ENCODE measurements around the gene BCAS3.
A peak's percentile ranks its signal among the peaks of the same experiment; 100 is the strongest.
"Not testable (repeated sequence)": the region's sequence is repeated elsewhere in the genome, so short reads cannot be mapped to it uniquely, and the experiment has no call there.

The BCAS3 gene

DNA sequence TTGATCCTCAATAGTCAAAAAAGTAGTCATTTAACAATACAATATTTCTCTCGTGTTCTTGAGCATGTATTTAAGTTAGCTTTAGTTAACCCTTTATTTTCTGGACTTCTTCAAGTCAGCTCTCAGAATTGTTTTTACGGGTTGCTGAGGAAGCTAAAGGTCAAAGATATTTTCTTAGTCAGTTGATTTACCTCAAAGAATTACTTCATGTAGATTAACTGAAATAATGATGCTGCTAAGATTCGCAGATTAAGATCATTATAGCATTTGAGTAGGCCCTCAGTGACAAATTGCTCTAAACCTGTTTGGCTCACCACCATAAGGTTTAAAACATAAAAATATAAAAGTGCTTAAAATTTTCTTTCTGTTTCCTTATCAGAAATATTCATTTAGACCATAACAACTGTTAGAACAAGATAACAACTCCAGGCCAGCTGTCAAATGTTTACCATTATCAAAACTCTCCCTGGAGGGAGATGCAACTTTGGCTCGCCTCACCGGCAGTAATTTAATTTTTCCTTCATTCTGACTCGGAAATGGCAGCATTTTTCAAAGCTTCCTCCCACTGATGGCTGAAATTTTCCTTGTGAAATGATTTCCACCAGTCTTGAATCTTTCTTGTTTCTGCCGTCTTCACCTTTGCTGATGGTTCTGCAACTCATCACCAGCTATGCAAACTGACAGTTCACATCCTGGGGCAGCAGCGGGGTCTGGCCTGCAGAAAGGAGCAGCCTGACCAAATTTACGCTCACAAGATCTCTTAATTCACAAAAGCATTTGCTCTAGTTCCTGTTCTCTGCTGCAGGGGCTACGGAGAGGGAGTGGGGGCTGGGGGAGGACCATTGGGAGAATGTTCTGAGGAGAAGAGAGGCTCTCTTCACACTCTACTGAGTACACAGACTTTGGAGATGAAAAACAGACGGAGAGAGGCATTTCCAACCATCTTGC is 467.2 kb downstream of the BCAS3 start:
- DNase-seq (ENCODE audit: extremely low spot score) = no peak
- TF ChIP-seq L3MBTL2 (conservative IDR thresholded peaks at IDR 0.05) (no peak), SP1 (IDR thresholded peaks at IDR 0.05) (no peak), ELF4 (IDR thresholded peaks at IDR 0.05) (no peak), FOXM1 (IDR thresholded peaks at IDR 0.05; ENCODE audit: borderline replicate concordance) (no peak), ARNT (IDR thresholded peaks at IDR 0.05) (no peak), FOXK2 (IDR thresholded peaks at IDR 0.05) (no peak), NFRKB (IDR thresholded peaks at IDR 0.05) (no peak), BHLHE40 (IDR thresholded peaks at IDR 0.05; ENCODE audit: borderline replicate concordance) (no peak), ZNF384 (IDR thresholded peaks at IDR 0.05) (no peak), LEF1 (IDR thresholded peaks at IDR 0.05; ENCODE audit: borderline replicate concordance) (no peak)
- CTCF ChIA-PET = no interaction called here
- POLR2A ChIA-PET = no interaction called here

DNA sequence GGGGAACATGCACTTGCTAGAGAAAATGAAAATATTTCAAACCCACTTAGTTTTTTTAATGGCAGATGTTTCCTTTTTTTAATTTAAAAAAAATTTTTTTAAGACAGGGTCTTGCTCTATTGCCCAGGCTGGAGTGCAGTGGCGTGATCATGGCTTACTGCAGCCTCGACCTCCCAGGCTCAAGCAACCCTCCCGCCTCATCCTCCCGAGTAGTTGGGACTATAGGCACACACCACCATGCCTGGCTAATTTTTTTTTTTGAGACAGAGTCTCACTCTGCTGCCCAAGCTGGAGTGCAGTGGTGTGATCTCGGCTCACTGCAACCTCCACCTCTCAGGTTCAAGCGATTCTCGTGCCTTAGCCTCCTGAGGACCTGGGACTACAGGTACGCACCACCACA is 469.2 kb downstream of the BCAS3 start:
- POLR2A ChIA-PET, CTCF ChIA-PET: not testable (repeated sequence)

DNA sequence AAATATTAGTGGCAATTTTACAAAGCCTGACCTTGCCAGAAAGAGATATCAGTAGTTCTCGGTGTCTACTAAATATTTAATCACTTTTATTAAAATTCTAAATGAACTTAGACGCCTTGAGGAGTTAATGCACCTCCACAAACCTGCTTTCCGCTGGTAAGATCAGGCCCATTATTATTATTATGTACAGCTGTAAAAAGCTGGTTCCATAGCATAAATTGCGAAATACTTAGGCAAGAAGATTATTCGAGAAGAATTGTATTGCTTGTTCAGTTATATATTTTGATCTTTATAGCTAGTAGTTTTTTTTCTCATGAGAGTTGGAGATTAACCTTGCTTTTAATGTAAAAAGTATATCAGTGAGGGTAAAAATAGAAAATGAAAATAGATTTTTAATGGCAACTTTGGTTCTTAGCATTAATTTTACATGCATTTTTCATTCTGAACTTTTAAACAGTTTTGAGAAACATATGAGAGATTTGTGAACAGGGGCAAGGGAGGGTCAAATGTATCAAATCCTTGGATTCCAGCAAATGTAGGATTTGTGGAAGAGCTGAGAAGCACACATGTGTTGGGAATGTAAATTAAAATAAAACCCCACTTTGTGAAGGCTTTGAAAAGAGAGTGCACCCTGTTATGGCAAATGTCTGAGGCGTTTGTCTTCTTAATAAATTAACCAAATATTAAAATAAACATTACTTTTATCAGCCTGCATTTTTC is 471.6 kb downstream of the BCAS3 start:
- CTCF ChIA-PET = interaction anchor here (0.6 kb wide), 1 partner anchor 210 kb away, joined by 3 read pairs; no protein-coding TSS in a partner anchor
- POLR2A ChIA-PET = interaction anchor here (1.2 kb wide), 1 partner anchor 251 kb away, joined by 5 read pairs; the partner anchor contains the start of gene TBX2
- TF ChIP-seq LEF1 (IDR thresholded peaks at IDR 0.05; ENCODE audit: borderline replicate concordance) (no peak), TARDBP (IDR thresholded peaks at IDR 0.05) (no peak), ZNF384 (IDR thresholded peaks at IDR 0.05) (no peak), SUZ12 (IDR thresholded peaks at IDR 0.05) (no peak), HDGF (IDR thresholded peaks at IDR 0.05; ENCODE audit: borderline replicate concordance) (no peak), ARNT (IDR thresholded peaks at IDR 0.05) (no peak), CTBP1 (IDR thresholded peaks at IDR 0.05; ENCODE audit: borderline replicate concordance) (no peak), FOXA1 (IDR thresholded peaks at IDR 0.05) (no peak), FOXK2 (IDR thresholded peaks at IDR 0.05) (no peak), BHLHE40 (IDR thresholded peaks at IDR 0.05; ENCODE audit: borderline replicate concordance) (no peak), L3MBTL2 (conservative IDR thresholded peaks at IDR 0.05) (no peak), SP1 (IDR thresholded peaks at IDR 0.05) (no peak), ELF4 (IDR thresholded peaks at IDR 0.05) (no peak), FOXM1 (IDR thresholded peaks at IDR 0.05; ENCODE audit: borderline replicate concordance) (no peak), NFRKB (IDR thresholded peaks at IDR 0.05) (no peak)
- TF ChIP-seq, protein P1, sequence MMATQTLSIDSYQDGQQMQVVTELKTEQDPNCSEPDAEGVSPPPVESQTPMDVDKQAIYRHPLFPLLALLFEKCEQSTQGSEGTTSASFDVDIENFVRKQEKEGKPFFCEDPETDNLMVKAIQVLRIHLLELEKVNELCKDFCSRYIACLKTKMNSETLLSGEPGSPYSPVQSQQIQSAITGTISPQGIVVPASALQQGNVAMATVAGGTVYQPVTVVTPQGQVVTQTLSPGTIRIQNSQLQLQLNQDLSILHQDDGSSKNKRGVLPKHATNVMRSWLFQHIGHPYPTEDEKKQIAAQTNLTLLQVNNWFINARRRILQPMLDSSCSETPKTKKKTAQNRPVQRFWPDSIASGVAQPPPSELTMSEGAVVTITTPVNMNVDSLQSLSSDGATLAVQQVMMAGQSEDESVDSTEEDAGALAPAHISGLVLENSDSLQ (IDR thresholded peaks at IDR 0.05) = no peak
- DNase-seq (ENCODE audit: extremely low spot score) = no peak

More for the DNA sequence above, 469.2 kb downstream of the BCAS3 start:
- DNase-seq (ENCODE audit: extremely low spot score) = not testable (repeated sequence)

DNA sequence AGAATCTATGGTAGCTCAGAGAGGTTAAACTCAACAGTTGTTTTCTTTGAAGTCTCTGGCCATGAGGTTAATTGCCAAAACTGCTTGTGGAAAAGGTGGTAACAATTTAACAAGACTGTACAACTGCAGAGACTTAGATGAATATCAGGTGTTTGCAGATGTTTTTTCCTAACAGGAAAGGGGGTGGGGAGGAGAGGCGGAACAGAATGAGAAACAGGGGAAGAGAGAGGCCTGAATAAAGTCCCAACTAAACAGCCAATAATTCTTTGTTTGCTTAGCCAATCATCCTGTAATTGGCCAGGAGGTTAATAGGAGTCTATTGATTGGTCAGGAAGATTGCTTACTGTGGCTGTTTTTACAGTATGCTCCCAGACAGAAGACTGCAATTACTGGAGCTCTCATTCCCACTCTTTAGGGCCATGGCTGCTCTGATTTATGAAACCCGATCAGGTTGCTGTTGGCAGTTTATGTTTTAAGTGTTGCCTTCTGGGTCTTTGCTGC is 472.3 kb downstream of the BCAS3 start:
- TF ChIP-seq HDGF (IDR thresholded peaks at IDR 0.05; ENCODE audit: borderline replicate concordance) (no peak), ZNF384 (IDR thresholded peaks at IDR 0.05) (no peak), FOXM1 (IDR thresholded peaks at IDR 0.05; ENCODE audit: borderline replicate concordance) (peak; percentile 46; the same call in 1 of the 2 replicates), NFRKB (IDR thresholded peaks at IDR 0.05) (no peak), ELF4 (IDR thresholded peaks at IDR 0.05) (no peak), LEF1 (IDR thresholded peaks at IDR 0.05; ENCODE audit: borderline replicate concordance) (no peak), SP1 (IDR thresholded peaks at IDR 0.05) (no peak), FOXA1 (IDR thresholded peaks at IDR 0.05) (peak; percentile 67; the same call in 1 of the 2 replicates), SUZ12 (IDR thresholded peaks at IDR 0.05) (no peak), BHLHE40 (IDR thresholded peaks at IDR 0.05; ENCODE audit: borderline replicate concordance) (no peak), ARNT (IDR thresholded peaks at IDR 0.05) (no peak), CTBP1 (IDR thresholded peaks at IDR 0.05; ENCODE audit: borderline replicate concordance) (peak; percentile 33; the same call in 1 of the 2 replicates), L3MBTL2 (conservative IDR thresholded peaks at IDR 0.05) (peak; percentile 71; the same call in 1 of the 2 replicates), FOXK2 (IDR thresholded peaks at IDR 0.05) (no peak), TARDBP (IDR thresholded peaks at IDR 0.05) (no peak)
- TF ChIP-seq, protein P1 (IDR thresholded peaks at IDR 0.05) = peak; percentile 82
- ChIA-PET CTCF (interaction anchor here (0.6 to 1.1 kb wide), 2 partner anchors 209 to 429 kb away, joined by 3 read pairs; no protein-coding TSS in a partner anchor), POLR2A (interaction anchor here (1.2 kb wide), 1 partner anchor 250 kb away, joined by 5 read pairs; the partner anchor contains the start of gene TBX2)
- DNase-seq (ENCODE audit: extremely low spot score) = peak; percentile 62

DNA sequence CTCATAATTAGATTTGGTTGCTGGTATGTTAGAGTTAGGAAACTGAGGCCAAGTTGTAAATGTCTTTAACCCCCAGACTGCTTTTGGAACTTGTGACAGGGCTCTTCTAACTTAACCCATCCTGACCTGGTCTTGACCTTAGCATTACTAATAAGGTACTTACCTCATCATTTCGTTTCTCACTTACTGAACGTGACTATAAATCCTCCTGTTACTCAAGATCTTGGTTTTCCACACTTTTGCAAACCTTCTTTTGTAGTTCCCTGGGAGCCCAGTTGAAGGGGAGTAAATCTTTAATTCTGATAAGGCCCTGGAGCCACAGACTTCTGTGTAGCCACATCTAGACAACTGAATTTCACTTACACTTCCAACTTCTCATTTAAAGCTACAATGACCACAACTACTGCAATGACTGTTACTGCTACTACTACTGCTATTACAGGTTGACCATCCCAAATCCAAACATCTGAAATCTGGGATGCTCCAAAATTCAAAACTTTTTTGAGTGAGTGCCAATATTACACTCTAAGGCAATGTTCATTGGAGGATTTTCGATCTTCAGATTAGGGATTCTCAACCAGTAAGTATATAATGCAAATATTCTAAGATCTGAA is 473.1 kb downstream of the BCAS3 start:
- ChIA-PET CTCF (interaction anchor here (1.1 kb wide), 1 partner anchor 430 kb away, joined by 3 read pairs; no protein-coding TSS in a partner anchor), POLR2A (interaction anchor here (1.2 kb wide), 1 partner anchor 250 kb away, joined by 5 read pairs; the partner anchor contains the start of gene TBX2)
- TF ChIP-seq FOXM1 (IDR thresholded peaks at IDR 0.05; ENCODE audit: borderline replicate concordance) = no peak
- no peak for TF ChIP-seq HDGF (IDR thresholded peaks at IDR 0.05; ENCODE audit: borderline replicate concordance)
- no peak for TF ChIP-seq FOXA1 (IDR thresholded peaks at IDR 0.05)
- no peak for TF ChIP-seq BHLHE40 (IDR thresholded peaks at IDR 0.05; ENCODE audit: borderline replicate concordance)
- no peak for TF ChIP-seq SUZ12 (IDR thresholded peaks at IDR 0.05)
- TF ChIP-seq NFRKB (IDR thresholded peaks at IDR 0.05) = no peak
- TF ChIP-seq, protein P1 (IDR thresholded peaks at IDR 0.05) = no peak
- TF ChIP-seq FOXK2 (IDR thresholded peaks at IDR 0.05) = no peak
- TF ChIP-seq ARNT (IDR thresholded peaks at IDR 0.05) = no peak
- no peak for TF ChIP-seq CTBP1 (IDR thresholded peaks at IDR 0.05; ENCODE audit: borderline replicate concordance)
- TF ChIP-seq LEF1 (IDR thresholded peaks at IDR 0.05; ENCODE audit: borderline replicate concordance) = no peak
- TF ChIP-seq ZNF384 (IDR thresholded peaks at IDR 0.05) = no peak
- TF ChIP-seq ELF4 (IDR thresholded peaks at IDR 0.05) = no peak
- TF ChIP-seq L3MBTL2 (conservative IDR thresholded peaks at IDR 0.05) = no peak
- TF ChIP-seq TARDBP (IDR thresholded peaks at IDR 0.05) = no peak
- no peak for TF ChIP-seq SP1 (IDR thresholded peaks at IDR 0.05)
- DNase-seq (ENCODE audit: extremely low spot score) = no peak
